ENCODE measurements around the gene IL15RA. TPM values are rescaled to one million over a fixed set of nuclear protein-coding genes. Genes with fewer than 3 reads are reported as not detected.

IL15RA gene
- total RNA-seq, 1 experiment from 2014 or later = 11.0 TPM

DNA sequence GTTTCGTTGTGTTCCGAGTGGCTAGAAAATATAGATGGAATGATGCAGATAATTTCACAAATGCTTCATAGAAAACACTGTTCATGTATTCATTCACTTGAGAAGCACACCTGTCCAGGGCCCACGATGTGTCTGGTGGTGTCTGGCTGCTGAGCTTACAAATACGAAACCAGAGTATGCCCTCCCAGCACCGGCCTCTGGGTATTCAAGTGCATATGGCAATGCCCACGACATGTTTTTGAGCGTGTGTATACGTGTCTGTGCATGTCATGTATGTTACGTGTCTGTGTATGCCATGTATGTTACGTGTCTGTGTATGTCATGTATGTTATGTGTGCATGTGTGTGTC, 47.0 kb upstream of the IL15RA start:
- no peaks in the 10 kb centered on the region for H3K9me3 ChIP-seq (ENCODE audit: control insufficient read depth, insufficient read depth, low read depth, low read length)
- H3K27me3 ChIP-seq (ENCODE audit: control insufficient read depth, insufficient read depth, low read length) = no peaks in the 10 kb centered on the region
- no TSS peak for BruUV-seq (replicated peaks)
- H3K36me3 ChIP-seq (ENCODE audit: control insufficient read depth, insufficient read depth, low read length) = no peaks in the 10 kb centered on the region
- TF ChIP-seq POLR2AphosphoS5 (IDR thresholded peaks at IDR 0.05; ENCODE audit: low read depth, low read length) (no peak), TCF7L2 (IDR thresholded peaks at IDR 0.05; ENCODE audit: low read depth, low read length) (no peak), SIN3A (IDR thresholded peaks at IDR 0.05; ENCODE audit: borderline replicate concordance, insufficient read depth, low read depth, low read length) (no peak)
- TF ChIP-seq, protein P1, sequence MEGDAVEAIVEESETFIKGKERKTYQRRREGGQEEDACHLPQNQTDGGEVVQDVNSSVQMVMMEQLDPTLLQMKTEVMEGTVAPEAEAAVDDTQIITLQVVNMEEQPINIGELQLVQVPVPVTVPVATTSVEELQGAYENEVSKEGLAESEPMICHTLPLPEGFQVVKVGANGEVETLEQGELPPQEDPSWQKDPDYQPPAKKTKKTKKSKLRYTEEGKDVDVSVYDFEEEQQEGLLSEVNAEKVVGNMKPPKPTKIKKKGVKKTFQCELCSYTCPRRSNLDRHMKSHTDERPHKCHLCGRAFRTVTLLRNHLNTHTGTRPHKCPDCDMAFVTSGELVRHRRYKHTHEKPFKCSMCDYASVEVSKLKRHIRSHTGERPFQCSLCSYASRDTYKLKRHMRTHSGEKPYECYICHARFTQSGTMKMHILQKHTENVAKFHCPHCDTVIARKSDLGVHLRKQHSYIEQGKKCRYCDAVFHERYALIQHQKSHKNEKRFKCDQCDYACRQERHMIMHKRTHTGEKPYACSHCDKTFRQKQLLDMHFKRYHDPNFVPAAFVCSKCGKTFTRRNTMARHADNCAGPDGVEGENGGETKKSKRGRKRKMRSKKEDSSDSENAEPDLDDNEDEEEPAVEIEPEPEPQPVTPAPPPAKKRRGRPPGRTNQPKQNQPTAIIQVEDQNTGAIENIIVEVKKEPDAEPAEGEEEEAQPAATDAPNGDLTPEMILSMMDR (IDR thresholded peaks at IDR 0.05) = no peak
- TF ChIP-seq, protein P2, sequence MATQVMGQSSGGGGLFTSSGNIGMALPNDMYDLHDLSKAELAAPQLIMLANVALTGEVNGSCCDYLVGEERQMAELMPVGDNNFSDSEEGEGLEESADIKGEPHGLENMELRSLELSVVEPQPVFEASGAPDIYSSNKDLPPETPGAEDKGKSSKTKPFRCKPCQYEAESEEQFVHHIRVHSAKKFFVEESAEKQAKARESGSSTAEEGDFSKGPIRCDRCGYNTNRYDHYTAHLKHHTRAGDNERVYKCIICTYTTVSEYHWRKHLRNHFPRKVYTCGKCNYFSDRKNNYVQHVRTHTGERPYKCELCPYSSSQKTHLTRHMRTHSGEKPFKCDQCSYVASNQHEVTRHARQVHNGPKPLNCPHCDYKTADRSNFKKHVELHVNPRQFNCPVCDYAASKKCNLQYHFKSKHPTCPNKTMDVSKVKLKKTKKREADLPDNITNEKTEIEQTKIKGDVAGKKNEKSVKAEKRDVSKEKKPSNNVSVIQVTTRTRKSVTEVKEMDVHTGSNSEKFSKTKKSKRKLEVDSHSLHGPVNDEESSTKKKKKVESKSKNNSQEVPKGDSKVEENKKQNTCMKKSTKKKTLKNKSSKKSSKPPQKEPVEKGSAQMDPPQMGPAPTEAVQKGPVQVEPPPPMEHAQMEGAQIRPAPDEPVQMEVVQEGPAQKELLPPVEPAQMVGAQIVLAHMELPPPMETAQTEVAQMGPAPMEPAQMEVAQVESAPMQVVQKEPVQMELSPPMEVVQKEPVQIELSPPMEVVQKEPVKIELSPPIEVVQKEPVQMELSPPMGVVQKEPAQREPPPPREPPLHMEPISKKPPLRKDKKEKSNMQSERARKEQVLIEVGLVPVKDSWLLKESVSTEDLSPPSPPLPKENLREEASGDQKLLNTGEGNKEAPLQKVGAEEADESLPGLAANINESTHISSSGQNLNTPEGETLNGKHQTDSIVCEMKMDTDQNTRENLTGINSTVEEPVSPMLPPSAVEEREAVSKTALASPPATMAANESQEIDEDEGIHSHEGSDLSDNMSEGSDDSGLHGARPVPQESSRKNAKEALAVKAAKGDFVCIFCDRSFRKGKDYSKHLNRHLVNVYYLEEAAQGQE (IDR thresholded peaks at IDR 0.05; ENCODE audit: insufficient read depth in 1 of 2, low read depth in 2 of 2, low read length in 1 of 2) = no peak
- no peaks in the 10 kb centered on the region for H3K4me1 ChIP-seq (ENCODE audit: control insufficient read depth, insufficient read depth, low read length)
- in situ Hi-C loops (cut with HindIII; ENCODE audit: low pct_unique_long_range_greater_than_20kb, low sequenced_read_pairs) = no loop called here
- DNase-seq (ENCODE audit: low read depth, low spot score) = no peak
- intact Hi-C loops (cut with micrococcal nuclease; ENCODE audit: unreplicated experiment) = no loop called here
- H3K27ac ChIP-seq (ENCODE audit: low read length) = no peak overlapping the region
- ChIA-PET POLR2A (no interaction called here), CTCF (no interaction called here)
- no peak for ATAC-seq
- no peak overlapping the region for H3K4me3 ChIP-seq (ENCODE audit: low read depth in 2 of 2, low read length in 2 of 2)

DNA sequence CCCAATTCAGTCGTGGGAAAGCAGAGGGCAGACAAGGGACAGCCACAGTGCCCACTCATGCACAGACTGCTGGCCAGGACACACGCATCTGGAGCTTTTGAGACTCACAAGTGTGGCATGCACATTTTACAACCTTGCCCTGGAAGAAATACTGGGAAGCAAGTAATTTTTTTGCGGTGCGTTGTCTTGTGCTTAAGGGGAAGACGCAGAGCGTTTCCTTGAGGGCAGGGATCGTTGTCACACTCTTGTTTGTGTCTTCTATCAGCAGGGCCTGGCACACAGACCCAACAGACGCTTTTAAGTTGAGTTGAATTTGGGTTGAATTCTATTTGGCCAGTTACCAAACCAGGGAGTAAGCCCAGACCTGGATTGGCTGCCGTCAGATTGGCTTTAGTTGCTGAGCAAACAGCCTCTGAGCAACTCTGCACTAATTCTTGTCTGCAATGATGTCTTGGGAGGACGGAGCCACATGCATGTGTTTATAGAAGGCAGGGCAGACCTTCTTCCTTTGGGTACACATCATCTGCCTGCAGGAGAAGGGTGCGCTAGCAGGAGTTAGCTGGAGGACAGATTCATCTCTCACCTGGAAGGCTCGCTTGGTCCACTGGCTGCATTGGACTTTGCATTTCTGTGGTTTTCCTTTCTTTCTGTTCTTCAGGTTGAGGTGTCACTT, 46.5 kb upstream of the IL15RA start:
- BruUV-seq (replicated peaks) = no TSS peak
- no peak for TF ChIP-seq SIN3A (IDR thresholded peaks at IDR 0.05; ENCODE audit: borderline replicate concordance, insufficient read depth, low read depth, low read length)
- TF ChIP-seq, protein P2 (IDR thresholded peaks at IDR 0.05; ENCODE audit: insufficient read depth in 1 of 2, low read depth in 2 of 2, low read length in 1 of 2) = no peak
- no peak for TF ChIP-seq TCF7L2 (IDR thresholded peaks at IDR 0.05; ENCODE audit: low read depth, low read length)
- TF ChIP-seq POLR2AphosphoS5 (IDR thresholded peaks at IDR 0.05; ENCODE audit: low read depth, low read length) = no peak
- TF ChIP-seq, protein P1 (IDR thresholded peaks at IDR 0.05) = no peak
- ChIA-PET CTCF (no interaction called here), POLR2A (no interaction called here)
- Histone ChIP-seq H3K4me3 (ENCODE audit: low read depth in 2 of 2, low read length in 2 of 2) (no peak overlapping the region), H3K36me3 (ENCODE audit: control insufficient read depth, insufficient read depth, low read length) (no peaks in the 10 kb centered on the region), H3K27me3 (ENCODE audit: control insufficient read depth, insufficient read depth, low read length) (no peaks in the 10 kb centered on the region), H3K27ac (ENCODE audit: low read length) (no peak overlapping the region), H3K9me3 (ENCODE audit: control insufficient read depth, insufficient read depth, low read depth, low read length) (no peaks in the 10 kb centered on the region), H3K4me1 (ENCODE audit: control insufficient read depth, insufficient read depth, low read length) (no peaks in the 10 kb centered on the region)
- DNase-seq (ENCODE audit: low read depth, low spot score) = no peak
- ATAC-seq = no peak
- intact Hi-C loops (cut with micrococcal nuclease; ENCODE audit: unreplicated experiment) (no loop called here), in situ Hi-C loops (cut with HindIII; ENCODE audit: low pct_unique_long_range_greater_than_20kb, low sequenced_read_pairs) (no loop called here)
